Activated T-cell treated with anti-CD3 and anti-CD28 coated beads, Interleukin-2, amount 50 U/mL, for 4 hours (primary cell): Measurements from ENCODE around the gene RAP1GAP. TPM values are rescaled to one million over a fixed set of nuclear protein-coding genes. Genes with fewer than 3 reads are reported as not detected.

Experiments used
- ATAC-seq, 2 donors: fragments of 200-7000 bp; cut with Tn5 transposase; one replicate each; pipeline ENCODE4 v1.10.0; 2021
- DNase-seq: peaks from one replicate; pipeline ENCODE4 v3.0.0-alpha.2; 2020
- H3K27me3 Mint-ChIP-seq: one replicate; pipeline ENCODE4 v1.8.0; 2021; ENCODE audit warnings: low read depth, mixed read lengths
- H3K36me3 Mint-ChIP-seq: one replicate; pipeline ENCODE4 v1.8.0; 2022; ENCODE audit warnings: mixed read lengths; ENCODE audit not compliant: insufficient read depth
- H3K4me1 Mint-ChIP-seq: one replicate; pipeline ENCODE4 v1.8.0; 2021; ENCODE audit warnings: low read depth, mixed read lengths
- H3K4me3 Mint-ChIP-seq: one replicate; pipeline ENCODE4 v1.8.0; 2021; ENCODE audit warnings: mild to moderate bottlenecking, moderate library complexity, mixed read lengths
- H3K9me3 Mint-ChIP-seq: one replicate; pipeline ENCODE4 v1.8.0; 2021; ENCODE audit warnings: mixed read lengths
- total RNA-seq, 3 donors: library from RNA; stranded (reverse); gene quantifications; one replicate each; pipeline ENCODE4 v1.2.1, GENCODE V29; 2021

Gene RAP1GAP
- total RNA-seq, 3 donors from 2014 or later: 0.46 to 1.4 (median 1.2) TPM

DNA sequence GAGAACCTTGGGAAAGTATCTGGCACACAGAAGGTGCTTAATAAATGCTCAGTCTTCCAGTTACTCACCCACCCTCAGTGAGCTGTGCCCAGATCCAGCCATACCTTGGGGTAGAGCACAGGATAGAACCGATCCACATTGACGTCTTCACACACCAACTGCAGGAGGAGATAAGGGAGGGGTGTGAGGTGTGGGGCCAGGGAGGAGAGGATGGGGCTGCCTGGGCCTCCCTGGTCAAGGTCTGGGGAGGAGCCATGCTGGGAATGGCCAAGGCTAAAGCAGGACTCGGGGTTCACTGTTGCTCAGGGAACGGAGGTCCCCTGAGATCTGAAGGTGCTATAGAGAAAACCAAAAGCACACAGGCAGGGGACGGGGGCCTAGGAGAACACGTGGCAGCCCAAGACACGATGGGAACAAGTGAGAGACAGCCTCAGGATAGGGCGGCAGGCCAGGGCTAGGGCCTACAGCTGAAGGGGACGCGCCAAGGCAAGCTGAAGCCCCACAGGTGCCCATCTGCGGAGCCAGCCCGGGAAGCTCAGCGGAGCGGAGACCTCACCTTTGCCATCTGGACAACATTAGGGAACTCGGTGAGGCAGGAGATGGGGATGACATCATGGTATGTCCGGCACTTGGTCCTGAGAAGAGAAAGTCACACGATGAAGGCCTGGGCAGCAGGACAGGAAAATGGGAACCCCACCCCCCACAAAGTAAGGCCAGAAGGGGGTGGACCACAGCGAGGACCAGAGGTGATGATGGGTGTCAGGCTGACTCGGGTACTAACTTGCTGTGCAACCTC lies 55.9 kb downstream of the RAP1GAP start:
- H3K4me3 Mint-ChIP-seq: no peak overlapping the region
- no peaks in the 10 kb centered on the region for H3K36me3 Mint-ChIP-seq
- no peaks in the 10 kb centered on the region for H3K4me1 Mint-ChIP-seq
- peaks cover 2% of the 10 kb centered on the region for H3K27me3 Mint-ChIP-seq
- H3K9me3 Mint-ChIP-seq: no peaks in the 10 kb centered on the region
- DNase-seq (no peak), ATAC-seq (no peak)

DNA sequence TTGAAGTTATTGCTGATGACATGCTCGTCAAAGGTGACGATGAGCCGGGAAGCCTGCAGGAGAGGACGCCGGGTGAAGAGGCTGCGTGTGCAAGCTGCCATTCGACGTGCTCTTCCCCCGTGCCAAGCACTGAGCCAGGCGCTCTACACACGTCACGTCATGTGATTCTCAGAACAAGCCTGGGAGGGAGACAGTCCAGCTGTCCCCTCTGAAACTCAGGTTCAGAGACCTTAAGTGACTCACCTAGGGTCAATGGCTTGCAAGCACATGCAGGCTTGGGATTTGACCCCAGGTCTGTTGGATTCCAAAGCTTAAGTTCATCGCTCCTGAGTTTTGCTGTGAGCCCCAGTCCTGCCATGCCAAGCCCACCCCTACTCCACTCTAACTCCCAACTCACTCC lies 57.1 kb downstream of the RAP1GAP start:
- Mint-ChIP-seq H3K4me3 (no peak overlapping the region), H3K9me3 (no peaks in the 10 kb centered on the region), H3K27me3 (peaks cover 10% of the 10 kb centered on the region), H3K36me3 (no peaks in the 10 kb centered on the region), H3K4me1 (peaks cover 9% of the 10 kb centered on the region)
- ATAC-seq (no peak), DNase-seq (no peak)

DNA sequence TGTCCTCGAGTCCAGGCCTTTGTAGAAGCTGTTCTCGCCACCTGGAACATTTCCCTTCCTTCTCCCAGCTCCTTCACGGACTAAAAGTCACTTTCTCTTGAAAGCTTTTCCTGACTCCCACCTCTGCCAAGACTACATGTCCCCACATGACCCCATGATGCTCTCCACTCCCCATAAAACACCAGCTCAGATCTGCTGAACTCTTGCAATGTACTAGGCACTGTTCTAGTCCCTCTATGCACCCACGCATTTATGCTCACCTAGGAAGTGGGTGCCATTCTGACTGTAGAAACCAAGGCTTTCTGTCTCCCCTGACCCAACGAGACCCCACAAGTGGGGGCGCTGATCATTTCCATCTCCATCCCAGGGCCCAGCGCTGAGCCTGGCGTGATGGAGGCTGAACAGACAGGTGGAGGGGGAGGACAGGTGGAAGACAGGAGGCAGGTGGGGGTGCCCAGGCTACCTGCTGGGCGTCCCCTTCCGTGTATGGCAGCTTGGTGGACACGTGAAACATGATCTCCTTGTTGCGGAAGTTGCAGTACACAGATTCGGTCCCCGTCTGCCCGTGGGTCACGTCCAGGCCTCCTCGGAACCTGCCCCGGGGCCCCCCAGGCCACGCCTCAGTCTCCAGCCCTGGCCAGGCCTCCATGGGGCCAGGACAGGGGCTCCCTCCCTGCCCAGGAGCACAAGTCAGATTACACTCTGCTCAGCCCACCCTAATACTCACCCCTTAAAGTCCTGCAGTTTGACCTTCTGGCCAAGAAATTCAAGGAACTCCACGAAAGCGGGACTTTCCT lies 58.0 kb downstream of the RAP1GAP start:
- Mint-ChIP-seq H3K4me1 (peaks cover 9% of the 10 kb centered on the region), H3K36me3 (no peaks in the 10 kb centered on the region), H3K27me3 (peaks cover 13% of the 10 kb centered on the region), H3K4me3 (no peak overlapping the region), H3K9me3 (no peaks in the 10 kb centered on the region)
- no peak for DNase-seq
- no peak for ATAC-seq

DNA sequence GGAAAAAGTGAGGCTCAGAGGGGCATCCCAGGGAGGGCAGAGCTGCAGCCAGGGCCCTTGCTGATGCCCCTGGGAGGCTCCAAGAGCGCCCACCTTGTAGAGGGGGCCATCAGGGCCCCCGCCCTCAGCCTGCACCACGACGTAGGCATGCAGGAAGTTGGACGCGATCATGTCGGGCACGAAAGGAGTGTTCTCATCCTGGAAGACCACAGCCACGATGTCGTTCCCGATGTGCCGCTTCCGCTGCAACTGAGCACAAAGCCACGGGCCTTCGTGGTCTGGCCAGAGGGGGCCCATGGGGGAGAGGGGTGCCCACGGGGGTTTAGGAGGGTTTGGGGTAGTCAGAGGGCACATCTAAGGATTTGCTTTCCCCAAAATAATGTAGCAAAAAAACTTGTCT lies 59.1 kb downstream of the RAP1GAP start:
- H3K4me3 Mint-ChIP-seq: no peak overlapping the region
- no peak for ATAC-seq
- H3K4me1 Mint-ChIP-seq: peaks cover 9% of the 10 kb centered on the region
- peaks cover 13% of the 10 kb centered on the region for H3K27me3 Mint-ChIP-seq
- no peaks in the 10 kb centered on the region for H3K36me3 Mint-ChIP-seq
- H3K9me3 Mint-ChIP-seq: no peaks in the 10 kb centered on the region
- DNase-seq: no peak

DNA sequence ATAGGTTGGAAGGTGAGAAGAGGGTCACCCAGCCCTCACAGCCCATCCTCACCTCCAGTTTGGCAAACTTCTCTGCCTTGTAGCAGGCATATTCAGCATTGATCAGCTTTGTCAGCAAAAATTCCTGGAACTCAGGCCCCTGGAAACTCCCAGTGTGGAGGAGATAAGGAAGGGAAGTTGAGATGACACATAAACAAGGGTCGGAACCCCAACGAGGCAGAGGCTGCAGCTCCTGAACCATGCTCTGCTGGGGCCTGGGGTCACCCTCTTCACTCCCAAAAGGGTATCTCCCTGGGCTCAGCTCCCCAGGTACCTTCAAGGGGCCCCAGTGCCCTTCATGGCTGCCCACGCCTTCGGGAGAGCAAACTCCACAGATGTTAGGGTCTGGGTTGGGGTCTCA lies 60.4 kb downstream of the RAP1GAP start:
- no peaks in the 10 kb centered on the region for H3K9me3 Mint-ChIP-seq
- no peak overlapping the region for H3K4me3 Mint-ChIP-seq
- H3K4me1 Mint-ChIP-seq: peaks cover 9% of the 10 kb centered on the region

DNA sequence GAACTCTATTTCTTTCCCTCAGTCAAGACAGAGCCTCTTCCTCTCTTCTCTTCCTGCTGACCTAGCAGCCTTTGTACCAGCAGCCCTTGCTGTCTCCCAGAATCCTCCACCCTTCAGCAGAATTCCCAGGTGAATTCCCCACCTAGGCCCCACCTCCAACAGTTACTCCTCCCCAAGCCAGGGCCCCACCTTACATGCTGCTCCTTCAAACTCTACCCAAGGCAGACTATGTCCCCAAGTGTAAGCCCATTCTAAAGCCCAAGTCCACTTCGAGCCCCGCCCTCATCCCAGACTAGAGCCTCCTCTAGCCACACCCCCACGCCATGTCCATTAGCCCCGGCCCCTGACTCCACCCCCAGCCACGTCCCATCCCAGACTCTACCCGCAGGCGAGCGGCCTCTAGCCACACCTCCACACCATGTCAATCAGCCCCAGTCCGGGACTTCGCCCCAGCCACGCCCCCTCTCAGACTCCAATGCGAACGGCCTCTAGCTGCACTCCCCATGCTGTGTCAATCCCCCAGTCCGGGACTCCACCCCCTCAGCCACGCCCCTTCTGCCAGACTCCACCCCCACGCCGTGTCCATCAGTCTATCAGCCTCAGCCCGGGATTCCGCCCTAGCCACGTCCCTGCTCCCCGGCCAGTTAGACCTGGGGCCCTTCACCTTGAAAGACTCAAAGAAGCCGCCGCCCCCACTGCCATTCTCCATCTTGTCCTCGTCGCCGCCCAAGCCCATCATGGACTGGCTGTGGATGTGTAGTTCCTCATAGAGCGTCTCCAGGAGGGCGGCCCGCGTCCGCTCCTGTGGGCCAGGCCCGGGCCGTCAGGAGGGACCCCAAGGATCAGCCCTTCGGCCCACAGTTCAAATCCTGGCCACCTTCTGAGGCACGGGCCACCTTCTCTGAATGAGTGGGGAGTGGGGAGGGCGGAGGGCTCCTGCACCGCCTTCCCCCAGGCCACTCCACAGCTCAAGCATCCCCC lies 61.3 kb downstream of the RAP1GAP start:
- peaks cover 13% of the 10 kb centered on the region for H3K27me3 Mint-ChIP-seq
- peaks cover 9% of the 10 kb centered on the region for H3K4me1 Mint-ChIP-seq
- ATAC-seq (peak; percentile 80 to 88), DNase-seq (peak; percentile 8)
- H3K4me3 Mint-ChIP-seq: peak overlapping the region; percentile 14
- H3K36me3 Mint-ChIP-seq: no peaks in the 10 kb centered on the region
- no peaks in the 10 kb centered on the region for H3K9me3 Mint-ChIP-seq

More for the DNA sequence above, 60.4 kb downstream of the RAP1GAP start:
- ATAC-seq (no peak), DNase-seq (no peak)
- Mint-ChIP-seq H3K27me3 (peaks cover 13% of the 10 kb centered on the region), H3K36me3 (no peaks in the 10 kb centered on the region)

DNA sequence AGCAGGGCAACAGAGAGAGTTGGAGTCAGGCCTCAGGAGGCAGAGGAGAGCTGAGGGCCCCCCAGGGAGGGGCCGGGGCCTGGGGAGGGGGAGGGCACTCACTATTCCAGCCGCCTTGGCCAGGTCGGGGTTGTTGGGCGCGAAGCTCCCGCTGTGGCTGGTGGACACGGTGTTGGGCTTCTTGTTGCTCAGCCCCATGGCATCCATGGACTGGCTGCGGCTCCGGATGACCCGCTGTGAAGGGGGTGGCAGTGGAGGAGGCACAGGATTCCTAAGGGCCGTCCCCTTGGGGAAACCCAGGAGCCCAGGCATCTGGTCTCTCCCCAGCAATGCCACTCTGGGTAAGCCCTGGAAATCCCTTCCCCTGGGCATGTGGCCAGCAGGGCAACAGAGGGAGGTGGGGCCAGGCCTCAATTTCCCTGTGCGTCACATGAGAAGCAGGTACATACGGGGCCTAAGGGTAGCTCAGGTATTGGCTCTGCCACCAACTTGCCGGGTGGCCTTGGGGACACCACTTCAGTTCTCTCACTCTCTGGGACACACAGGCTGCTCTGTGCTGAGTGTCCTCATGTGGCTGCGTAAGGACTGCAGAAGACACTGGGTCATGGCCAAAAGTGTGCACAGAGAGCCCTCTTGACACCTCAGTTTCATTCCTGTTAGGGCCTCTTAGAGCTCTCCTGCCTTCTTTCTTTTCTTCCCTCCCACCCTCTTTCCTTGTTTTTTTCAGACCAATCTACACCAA lies 63.0 kb downstream of the RAP1GAP start:
- no peak overlapping the region for H3K4me3 Mint-ChIP-seq
- peaks cover 9% of the 10 kb centered on the region for H3K4me1 Mint-ChIP-seq
- no peak for ATAC-seq

DNA sequence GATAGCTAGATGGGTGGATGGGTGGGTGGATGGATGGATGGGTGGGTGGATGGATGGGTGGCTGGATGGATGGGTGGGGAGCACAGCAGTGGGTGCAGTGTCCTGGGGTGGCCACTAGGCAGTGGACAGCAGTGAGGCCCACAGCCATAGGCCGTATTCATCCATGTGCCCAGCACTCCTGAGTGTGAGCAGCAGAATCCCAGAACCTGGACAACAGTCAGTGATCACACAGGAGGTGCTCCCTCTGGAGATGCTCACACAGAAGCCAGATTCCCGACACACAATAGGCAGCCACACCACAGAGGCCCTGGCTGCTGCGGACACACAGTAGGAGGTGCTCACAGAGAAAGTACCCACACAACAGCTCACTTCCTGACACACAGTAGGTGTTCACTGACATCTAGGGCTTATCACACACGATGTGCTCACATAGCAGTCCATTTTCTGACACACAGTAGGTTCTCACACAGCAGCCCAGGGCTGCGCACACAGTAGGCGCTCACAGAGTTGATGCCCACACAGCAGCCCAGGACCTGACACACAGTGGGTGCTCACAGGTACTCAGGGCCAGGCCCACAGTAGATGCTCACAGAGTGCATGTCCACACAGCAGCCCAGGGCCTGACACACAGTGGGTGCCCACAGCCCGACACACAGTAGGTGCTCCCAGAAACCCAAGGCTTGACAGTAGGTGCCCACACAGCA lies 64.0 kb downstream of the RAP1GAP start:
- Mint-ChIP-seq H3K27me3 (peaks cover 13% of the 10 kb centered on the region), H3K4me3 (no peak overlapping the region), H3K4me1 (peaks cover 9% of the 10 kb centered on the region), H3K9me3 (no peaks in the 10 kb centered on the region), H3K36me3 (no peaks in the 10 kb centered on the region)
- no peak for ATAC-seq
- no peak for DNase-seq

More for the DNA sequence above, 63.0 kb downstream of the RAP1GAP start:
- no peak for DNase-seq
- Mint-ChIP-seq H3K27me3 (peaks cover 13% of the 10 kb centered on the region), H3K36me3 (no peaks in the 10 kb centered on the region), H3K9me3 (no peaks in the 10 kb centered on the region)

DNA sequence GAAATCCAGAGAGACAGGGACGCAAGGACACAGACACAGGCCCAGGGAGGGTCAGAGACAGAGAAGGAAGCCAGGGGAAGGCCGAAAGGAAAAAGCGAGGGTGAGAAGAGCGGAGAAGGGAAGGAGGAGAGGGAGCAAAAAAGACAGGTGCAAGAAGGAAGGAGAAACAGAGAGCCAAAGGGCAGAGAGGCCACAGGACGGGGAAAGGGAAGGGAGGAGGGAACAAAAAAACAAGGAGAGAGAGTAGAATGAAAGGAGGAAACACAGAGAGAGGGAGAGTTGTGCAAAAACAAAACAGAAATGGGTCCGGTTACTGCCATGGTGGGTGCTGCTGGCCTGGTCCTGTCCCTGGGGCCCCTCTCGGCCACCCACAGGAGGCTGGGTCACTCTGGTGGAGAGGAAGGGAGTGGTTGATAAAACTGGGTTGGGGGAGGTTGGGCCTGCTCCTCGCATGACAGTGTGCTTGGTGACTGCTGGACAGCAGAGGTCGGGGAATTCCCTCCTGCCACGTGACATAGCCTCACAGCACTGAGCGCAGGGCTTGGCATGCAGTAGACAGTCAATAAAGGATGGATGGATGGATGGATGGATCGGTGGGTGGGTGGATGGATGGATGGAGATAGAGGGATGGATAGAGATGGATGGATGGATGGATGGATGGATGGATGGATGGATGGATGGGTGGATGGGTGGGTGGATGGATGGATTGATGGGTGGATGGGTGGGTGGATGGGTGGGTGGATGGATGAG lies 64.8 kb downstream of the RAP1GAP start:
- Mint-ChIP-seq H3K27me3 (peaks cover 15% of the 10 kb centered on the region), H3K4me3 (no peak overlapping the region), H3K9me3 (no peaks in the 10 kb centered on the region), H3K36me3 (no peaks in the 10 kb centered on the region), H3K4me1 (peaks cover 9% of the 10 kb centered on the region)
- no peak for DNase-seq
- no peak for ATAC-seq

DNA sequence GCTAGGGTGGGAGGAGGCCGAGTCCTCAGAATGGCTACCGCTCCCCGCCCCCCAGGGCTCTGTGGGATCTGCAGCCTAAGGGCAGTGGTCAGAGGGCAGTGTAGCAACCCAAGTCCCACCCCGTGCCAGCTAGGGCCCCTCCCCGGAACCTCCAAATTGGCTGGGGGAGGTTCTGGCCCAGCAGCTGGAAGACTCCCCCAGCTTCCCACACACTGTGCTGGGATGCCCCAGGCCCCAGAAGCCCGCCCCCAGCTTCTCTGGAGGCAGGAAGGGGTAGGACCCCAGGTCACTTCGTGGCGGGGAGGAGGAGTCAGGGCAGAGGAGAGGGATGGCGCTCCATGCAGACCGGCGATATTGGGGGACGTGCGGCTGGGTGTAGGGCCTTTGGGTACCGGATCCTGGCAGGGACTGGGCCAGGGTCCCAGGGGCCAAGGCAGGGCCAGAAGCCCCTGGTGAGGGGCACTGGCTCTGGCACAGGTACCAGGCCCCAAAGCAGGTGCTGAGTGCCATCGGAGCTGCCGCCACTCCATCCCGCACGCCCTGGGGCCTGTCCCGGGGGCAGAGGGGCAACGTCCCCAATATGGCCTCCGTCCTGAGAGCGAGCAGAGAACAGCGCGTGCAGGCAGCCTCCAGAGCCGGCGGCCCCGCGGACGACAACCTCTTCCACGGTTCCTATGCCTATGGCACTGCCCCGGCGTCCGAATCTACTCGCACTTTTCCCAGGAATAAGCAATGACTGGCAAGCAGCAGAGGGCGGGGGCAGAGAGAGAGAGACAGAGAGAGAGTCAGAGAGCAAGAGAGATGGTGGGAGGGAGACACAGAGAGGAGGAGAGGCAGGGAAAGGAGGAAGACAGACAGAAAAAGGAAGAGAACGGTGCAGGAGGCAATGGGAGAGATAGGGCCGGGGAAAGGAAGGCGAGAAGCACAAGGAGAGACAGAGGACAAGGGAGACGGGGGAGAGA lies 65.7 kb downstream of the RAP1GAP start:
- ATAC-seq (no peak), DNase-seq (no peak)
- Mint-ChIP-seq H3K9me3 (no peaks in the 10 kb centered on the region), H3K36me3 (no peaks in the 10 kb centered on the region), H3K4me3 (no peak overlapping the region), H3K27me3 (peaks cover 15% of the 10 kb centered on the region), H3K4me1 (peaks cover 9% of the 10 kb centered on the region)

DNA sequence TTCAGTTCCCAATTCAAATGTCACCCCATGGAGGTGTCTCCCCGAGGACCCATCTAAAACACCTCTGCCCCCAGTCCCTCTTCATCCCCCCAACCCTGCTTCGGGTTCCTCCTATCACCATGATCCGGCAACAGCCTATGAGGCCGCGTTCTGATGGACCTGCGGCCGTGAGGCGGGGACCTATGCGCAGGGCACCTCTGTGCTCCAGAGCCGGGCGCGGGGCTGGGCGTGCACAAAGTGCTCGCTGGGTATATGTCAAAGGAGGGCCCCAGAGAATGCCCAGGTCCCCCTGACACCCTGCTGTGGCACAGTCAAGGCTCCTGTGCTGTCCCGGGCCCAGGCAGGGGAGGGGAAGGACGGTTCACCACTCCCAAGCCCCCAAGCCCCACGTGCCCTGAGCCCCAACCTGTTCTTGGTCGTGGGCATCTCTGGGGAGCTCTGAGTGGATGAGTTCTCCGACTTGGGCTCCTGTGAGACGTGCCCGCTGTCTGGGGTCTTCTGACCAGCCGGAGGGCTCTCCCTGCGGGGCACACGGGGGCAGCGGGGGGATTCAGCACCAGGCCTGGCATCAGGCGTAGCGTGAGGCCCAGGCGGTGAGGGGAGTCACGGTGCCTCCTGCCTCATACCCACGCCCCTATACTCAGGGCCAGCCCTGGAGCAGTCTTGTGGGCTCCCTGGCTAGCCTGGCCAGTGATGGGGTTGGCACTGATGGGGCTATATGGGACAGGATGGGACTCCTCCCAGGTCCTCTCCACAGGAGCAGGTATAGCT lies 67.7 kb downstream of the RAP1GAP start:
- no peaks in the 10 kb centered on the region for H3K9me3 Mint-ChIP-seq
- DNase-seq (no peak), ATAC-seq (no peak)
- peaks cover 7% of the 10 kb centered on the region for H3K27me3 Mint-ChIP-seq
- no peaks in the 10 kb centered on the region for H3K4me1 Mint-ChIP-seq
- no peaks in the 10 kb centered on the region for H3K36me3 Mint-ChIP-seq
- H3K4me3 Mint-ChIP-seq: no peak overlapping the region
